ENCODE results near the gene KLF2. TPM values are rescaled to one million over a fixed set of nuclear protein-coding genes. Genes with fewer than 3 reads are reported as not detected.

KLF2 gene
- total RNA-seq, 4 donors from 2014 or later = 16.5 to 139 (median 81.8) TPM

GRCh38 chr19:16320987-16321386 lies 3.6 kb upstream of the KLF2 start:
- TF ChIP-seq POLR2A (IDR thresholded peaks at IDR 0.05) (no peak), CTCF (IDR thresholded peaks at IDR 0.05) (no peak)
- H3K4me3 ChIP-seq = no peak overlapping the region

GRCh38 chr19:16325161-16325527 lies 518 bp downstream of the KLF2 start:
- peak in 1 of 2 donors; percentile 52 for DNase-seq
- Histone ChIP-seq H3K4me3 (peak overlapping the region; percentile 44 to 98), H3K36me3 (no peaks in the 10 kb centered on the region), H3K27me3 (no peaks in the 10 kb centered on the region), H3K4me1 (peaks cover 7 to 15% of the 10 kb centered on the region in 2 donors), H3K27ac (peak overlapping the region; percentile 95 to 98), H3K9me3 (no peaks in the 10 kb centered on the region)
- intact Hi-C loops (cut with DNase I; ENCODE audit: low total_unique reads) = no loop called here
- TF ChIP-seq CTCF (IDR thresholded peaks at IDR 0.05) (peak in 1 of 4 experiments; percentile 1), POLR2A (IDR thresholded peaks at IDR 0.05) (no peak)

More at GRCh38 chr19:16320987-16321386, 3.6 kb upstream of the KLF2 start:
- Histone ChIP-seq H3K4me1 (no peaks in the 10 kb centered on the region), H3K36me3 (no peaks in the 10 kb centered on the region), H3K9me3 (no peaks in the 10 kb centered on the region), H3K27ac (no peak overlapping the region), H3K27me3 (no peaks in the 10 kb centered on the region)
- no peak for DNase-seq
- intact Hi-C loops (cut with DNase I; ENCODE audit: low total_unique reads) = no loop called here

- no peak for TF ChIP-seq POLR2A (IDR thresholded peaks at IDR 0.05)
- TF ChIP-seq CTCF (IDR thresholded peaks at IDR 0.05) = peak in 1 of 4 experiments; percentile 4
- Histone ChIP-seq H3K4me1 (peaks cover 7 to 15% of the 10 kb centered on the region in 2 donors), H3K27me3 (no peaks in the 10 kb centered on the region), H3K9me3 (no peaks in the 10 kb centered on the region), H3K4me3 (peak overlapping the region; percentile 44 to 98), H3K36me3 (no peaks in the 10 kb centered on the region), H3K27ac (peak overlapping the region; percentile 95 to 98)
- DNase-seq = peak; percentile 53 to 60
- intact Hi-C loops (cut with DNase I; ENCODE audit: low total_unique reads) = no loop called here
These were observed 1.2 kb downstream of the KLF2 start for GRCh38 chr19:16325641-16326400.

GRCh38 chr19:16326401-16327168 lies 2.0 kb downstream of the KLF2 start:
- intact Hi-C loops (cut with DNase I; ENCODE audit: low total_unique reads) = no loop called here
- H3K36me3 ChIP-seq = no peaks in the 10 kb centered on the region

More at GRCh38 chr19:16326401-16327168, 2.0 kb downstream of the KLF2 start:
- Histone ChIP-seq H3K4me3 (peak overlapping the region; percentile 44 to 98), H3K4me1 (peaks cover 7 to 15% of the 10 kb centered on the region in 2 donors), H3K27ac (peak overlapping the region; percentile 95 to 98), H3K9me3 (no peaks in the 10 kb centered on the region), H3K27me3 (no peaks in the 10 kb centered on the region)
- TF ChIP-seq CTCF (IDR thresholded peaks at IDR 0.05) = no peak
- DNase-seq = no peak

Measured in uterus (tissue), 4 donors.